Stimulated activated CD8-positive, alpha-beta memory T cell treated with anti-CD3 and anti-CD28 coated beads, Interleukin-15, amount 100 ng/mL, for 24 hours (primary cell): ENCODE data around the gene ALPG.
"Not testable (repeated sequence)": the region's sequence is repeated elsewhere in the genome, so short reads cannot be mapped to it uniquely, and the experiment has no call there.

ENCODE experiments used
- DNase-seq: peaks from one replicate; pipeline ENCODE4 v3.0.0-alpha.2; 2020; ENCODE audit warnings: low read depth

ALPG gene

GRCh38 chr2:232377319-232377718 lies 29.3 kb upstream of the ALPG start:
- DNase-seq = no peak

- DNase-seq = no peak
Observed at GRCh38 chr2:232377841-232378734, 28.6 kb upstream of the ALPG start.

GRCh38 chr2:232378735-232379151 lies 27.9 kb upstream of the ALPG start, which contains the start of gene ALPP:
TSS of gene ALPP (plus strand) at chr2:232378751. CDS start at chr2:232378803, 52 bp downstream.
- not testable (repeated sequence) for DNase-seq

- not testable (repeated sequence) for DNase-seq
Observed at GRCh38 chr2:232379610-232380590, 26.7 kb upstream of the ALPG start.

GRCh38 chr2:232381204-232382031 lies 25.2 kb upstream of the ALPG start:
- not testable (repeated sequence) for DNase-seq

GRCh38 chr2:232382331-232383225 lies 24.1 kb upstream of the ALPG start:
- no peak for DNase-seq

- no peak for DNase-seq
Observed at GRCh38 chr2:232384466-232384865, 22.2 kb upstream of the ALPG start.

- DNase-seq = not testable (repeated sequence)
Observed at GRCh38 chr2:232385058-232385457, 21.6 kb upstream of the ALPG start.

GRCh38 chr2:232385660-232386489 lies 20.8 kb upstream of the ALPG start:
- DNase-seq = no peak

- no peak for DNase-seq
Observed at GRCh38 chr2:232386490-232386739, 20.2 kb upstream of the ALPG start.

- DNase-seq = no peak
Observed at GRCh38 chr2:232386740-232387450, 19.7 kb upstream of the ALPG start.

GRCh38 chr2:232387451-232388171 lies 19.0 kb upstream of the ALPG start:
- DNase-seq = no peak

GRCh38 chr2:232388324-232388891 lies 18.2 kb upstream of the ALPG start:
- no peak for DNase-seq

GRCh38 chr2:232389327-232389726 lies 17.3 kb upstream of the ALPG start:
- no peak for DNase-seq

GRCh38 chr2:232390661-232391060 lies 16.0 kb upstream of the ALPG start:
- DNase-seq = no peak

- no peak for DNase-seq
Observed at GRCh38 chr2:232393556-232393955, 13.1 kb upstream of the ALPG start.

GRCh38 chr2:232394431-232394830 lies 12.2 kb upstream of the ALPG start:
- DNase-seq = not testable (repeated sequence)

GRCh38 chr2:232395586-232395985 lies 11.1 kb upstream of the ALPG start:
- DNase-seq = no peak
